Nephron progenitor cell (in vitro differentiated cells): ENCODE data around the gene ATP23.

Source experiments
- DNase-seq: peaks from one replicate; pipeline ENCODE4 v3.0.0; 2021
- H3K27ac Mint-ChIP-seq: 2 replicates; pipeline ENCODE4 v1.8.0; 2021; ENCODE audit warnings: mild to moderate bottlenecking, moderate library complexity, mixed read lengths
- H3K27me3 Mint-ChIP-seq: 2 replicates; pipeline ENCODE4 v1.8.0; 2021; ENCODE audit warnings: mild to moderate bottlenecking, low read depth, mixed read lengths; ENCODE audit not compliant: poor library complexity
- H3K36me3 Mint-ChIP-seq: 2 replicates; pipeline ENCODE4 v1.8.0; 2021; ENCODE audit warnings: low read depth, mixed read lengths
- H3K4me1 Mint-ChIP-seq: 2 replicates; pipeline ENCODE4 v1.8.0; 2021; ENCODE audit warnings: mixed read lengths
- H3K4me3 Mint-ChIP-seq: 2 replicates; pipeline ENCODE4 v1.8.0; 2021; ENCODE audit warnings: mild to moderate bottlenecking, moderate library complexity, mixed read lengths
- H3K9me3 Mint-ChIP-seq: 2 replicates; pipeline ENCODE4 v1.8.0; 2021; ENCODE audit warnings: mild to moderate bottlenecking, moderate library complexity, mixed read lengths
- TF ChIP-seq, protein P1 (sequence below): fragments of 200-600 bp; sonication (generic); IDR thresholded peaks from 2 replicates; pipeline ENCODE4 v1.5.0; 2021; ENCODE audit warnings: antibody characterized with exemption

The ATP23 gene

DNA sequence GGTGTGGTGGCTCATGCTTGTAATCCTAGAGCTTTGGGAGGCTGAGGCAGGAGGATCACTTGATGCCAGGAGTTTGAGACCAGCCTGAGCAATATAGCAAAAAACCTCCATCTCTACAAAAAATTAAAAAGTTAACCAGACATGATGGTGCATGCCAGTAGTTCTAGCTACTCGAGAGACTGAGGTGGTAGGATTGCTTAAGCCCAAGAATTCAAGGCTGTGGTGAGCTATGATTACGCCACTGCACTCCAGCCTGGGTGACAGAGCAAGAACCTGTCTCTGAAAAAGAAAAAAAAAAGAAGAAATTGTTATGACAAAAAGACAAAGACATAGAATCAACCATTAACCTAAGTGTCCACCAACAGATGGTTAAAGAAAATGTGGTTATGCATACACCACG is 2.1 kb upstream of the ATP23 start:
- peaks cover 48% of the 10 kb centered on the region for H3K4me1 Mint-ChIP-seq
- no peak overlapping the region for H3K4me3 Mint-ChIP-seq
- H3K9me3 Mint-ChIP-seq: peaks cover 12% of the 10 kb centered on the region
- H3K27ac Mint-ChIP-seq: no peak overlapping the region
- TF ChIP-seq, protein P1, sequence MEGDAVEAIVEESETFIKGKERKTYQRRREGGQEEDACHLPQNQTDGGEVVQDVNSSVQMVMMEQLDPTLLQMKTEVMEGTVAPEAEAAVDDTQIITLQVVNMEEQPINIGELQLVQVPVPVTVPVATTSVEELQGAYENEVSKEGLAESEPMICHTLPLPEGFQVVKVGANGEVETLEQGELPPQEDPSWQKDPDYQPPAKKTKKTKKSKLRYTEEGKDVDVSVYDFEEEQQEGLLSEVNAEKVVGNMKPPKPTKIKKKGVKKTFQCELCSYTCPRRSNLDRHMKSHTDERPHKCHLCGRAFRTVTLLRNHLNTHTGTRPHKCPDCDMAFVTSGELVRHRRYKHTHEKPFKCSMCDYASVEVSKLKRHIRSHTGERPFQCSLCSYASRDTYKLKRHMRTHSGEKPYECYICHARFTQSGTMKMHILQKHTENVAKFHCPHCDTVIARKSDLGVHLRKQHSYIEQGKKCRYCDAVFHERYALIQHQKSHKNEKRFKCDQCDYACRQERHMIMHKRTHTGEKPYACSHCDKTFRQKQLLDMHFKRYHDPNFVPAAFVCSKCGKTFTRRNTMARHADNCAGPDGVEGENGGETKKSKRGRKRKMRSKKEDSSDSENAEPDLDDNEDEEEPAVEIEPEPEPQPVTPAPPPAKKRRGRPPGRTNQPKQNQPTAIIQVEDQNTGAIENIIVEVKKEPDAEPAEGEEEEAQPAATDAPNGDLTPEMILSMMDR: no peak
- peaks cover 7% of the 10 kb centered on the region for H3K36me3 Mint-ChIP-seq
- peaks cover 27% of the 10 kb centered on the region for H3K27me3 Mint-ChIP-seq
- no peak for DNase-seq

DNA sequence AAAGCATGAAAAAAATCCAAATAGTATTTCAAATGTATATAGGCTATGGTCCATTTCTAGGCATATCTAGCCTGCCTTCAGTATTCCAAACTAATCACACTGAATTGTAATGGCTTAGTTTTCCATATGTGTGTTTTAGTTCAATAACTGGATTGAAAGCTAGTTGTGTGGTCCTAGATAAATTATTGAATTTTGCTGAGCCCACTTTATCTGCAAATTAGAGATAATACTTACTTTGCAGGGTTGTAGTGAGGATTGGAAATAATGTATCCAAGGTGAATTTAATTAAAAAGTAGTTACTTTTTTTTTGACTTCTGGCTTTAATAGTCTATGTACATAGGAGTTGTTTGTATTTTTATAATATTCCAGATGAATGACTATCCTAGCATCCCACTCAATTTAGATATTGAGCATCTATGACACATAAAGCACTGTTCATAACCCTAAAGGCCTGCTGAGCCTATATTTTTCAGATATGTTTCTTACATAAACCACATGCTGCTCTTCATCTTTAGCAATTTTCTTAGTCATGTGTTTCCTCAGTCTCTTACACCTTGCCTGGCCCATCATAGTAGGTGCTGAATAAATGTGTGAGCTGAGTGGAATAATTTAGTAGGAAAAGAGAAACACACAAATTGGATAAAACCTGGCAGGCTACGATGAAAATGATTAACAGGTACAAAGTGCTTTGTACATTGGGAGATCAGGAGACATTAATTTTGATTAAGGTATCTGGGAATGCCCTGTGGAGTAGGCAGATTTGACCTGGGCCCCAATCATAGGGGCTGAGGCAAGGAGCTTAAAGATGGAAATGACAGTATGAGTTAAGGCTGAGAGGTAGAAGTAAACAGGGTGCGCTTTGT is 1.1 kb upstream of the ATP23 start:
- Mint-ChIP-seq H3K9me3 (peaks cover 12% of the 10 kb centered on the region), H3K36me3 (no peaks in the 10 kb centered on the region), H3K27me3 (peaks cover 27% of the 10 kb centered on the region), H3K4me1 (peaks cover 39% of the 10 kb centered on the region), H3K27ac (no peak overlapping the region), H3K4me3 (peak overlapping the region; percentile 89)
- DNase-seq: no peak
- TF ChIP-seq, protein P1: no peak

DNA sequence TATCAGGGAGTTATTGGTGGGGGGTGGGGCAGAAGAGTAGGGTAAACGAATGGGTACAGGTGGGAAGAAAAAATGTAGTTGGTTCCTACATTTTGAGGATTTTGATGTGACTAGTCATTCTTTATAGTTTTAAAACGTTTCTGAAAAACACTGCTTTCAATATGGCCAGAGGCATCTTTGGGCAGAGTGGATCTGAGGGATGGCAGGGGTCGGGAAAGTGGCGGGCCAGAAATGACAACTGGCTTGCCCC is 527 bp upstream of the ATP23 start:
- Mint-ChIP-seq H3K4me3 (peak overlapping the region; percentile 89), H3K27me3 (peaks cover 27% of the 10 kb centered on the region), H3K4me1 (peaks cover 33% of the 10 kb centered on the region), H3K27ac (no peak overlapping the region), H3K36me3 (no peaks in the 10 kb centered on the region), H3K9me3 (peaks cover 12% of the 10 kb centered on the region)
- DNase-seq: no peak
- TF ChIP-seq, protein P1: no peak

DNA sequence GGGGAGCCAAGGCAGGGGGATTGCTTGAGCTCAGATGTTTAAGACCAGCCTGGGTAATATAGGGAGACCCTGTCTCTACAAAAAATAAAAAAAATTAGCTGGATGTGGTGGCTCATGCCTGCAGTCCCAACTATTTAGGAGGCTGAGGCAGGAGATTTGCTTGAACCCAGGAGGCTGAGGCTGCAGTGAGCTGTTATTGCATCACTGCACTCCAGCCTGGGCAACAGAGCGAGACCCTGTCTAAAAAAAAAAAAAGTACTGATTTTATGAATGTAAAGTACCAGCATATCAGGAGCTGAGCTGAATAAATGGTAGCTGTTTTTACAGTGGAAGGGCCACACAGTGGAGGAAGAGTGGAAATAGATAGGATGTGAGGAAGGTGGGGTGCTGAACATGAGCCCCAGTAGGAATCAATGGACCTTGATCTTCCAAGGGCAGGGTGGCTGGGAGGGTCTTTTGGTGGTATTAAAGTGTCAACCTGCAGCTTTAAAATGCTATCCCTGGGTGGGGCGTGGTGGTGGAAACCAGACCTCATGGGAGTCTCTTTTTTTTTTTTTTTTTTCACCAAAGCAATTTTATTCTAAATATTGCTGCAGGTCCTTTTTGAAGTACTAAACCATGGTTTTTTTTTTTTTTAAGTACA is 2.2 kb downstream of the ATP23 start:
- peaks cover 5% of the 10 kb centered on the region for H3K36me3 Mint-ChIP-seq
- H3K9me3 Mint-ChIP-seq: no peaks in the 10 kb centered on the region
- H3K4me1 Mint-ChIP-seq: peaks cover 24% of the 10 kb centered on the region
- TF ChIP-seq, protein P1: no peak
- peaks cover 12% of the 10 kb centered on the region for H3K27me3 Mint-ChIP-seq
- no peak overlapping the region for H3K4me3 Mint-ChIP-seq
- no peak for DNase-seq
- no peak overlapping the region for H3K27ac Mint-ChIP-seq

DNA sequence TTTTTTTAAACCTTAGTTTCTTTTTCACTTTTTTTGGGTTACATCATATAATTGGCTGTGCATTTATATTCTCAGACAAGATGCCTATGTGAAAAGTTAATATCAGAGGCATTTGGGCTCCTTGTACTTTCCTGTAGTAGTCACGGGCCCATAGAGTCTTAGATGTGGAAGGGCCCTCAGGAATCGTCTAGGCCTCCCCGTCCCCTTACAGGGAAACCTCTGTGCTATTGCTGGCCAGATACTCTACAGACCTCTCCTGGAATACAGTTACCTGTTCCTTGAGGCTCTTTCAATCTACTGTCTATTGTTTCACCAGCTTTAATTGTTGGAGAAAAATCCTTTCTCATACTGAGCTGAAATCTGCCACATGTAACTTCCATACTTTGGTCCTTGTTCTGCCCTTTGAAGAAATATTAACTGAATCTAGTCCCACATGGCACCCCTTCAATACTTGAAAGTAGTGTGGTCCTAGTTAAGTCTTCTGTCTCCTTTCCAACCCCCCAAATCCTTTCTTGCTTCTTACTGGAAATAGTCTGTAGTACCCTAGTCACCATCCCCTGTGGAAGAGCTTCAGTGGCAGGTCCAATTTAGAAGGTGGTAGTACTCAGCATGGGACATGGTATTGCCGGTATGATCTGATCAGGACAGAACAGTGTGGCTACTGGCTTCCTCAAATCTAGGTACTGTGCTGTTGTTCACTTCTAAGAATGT is 3.1 kb downstream of the ATP23 start:
- TF ChIP-seq, protein P1: no peak
- Mint-ChIP-seq H3K4me1 (peaks cover 24% of the 10 kb centered on the region), H3K27ac (no peak overlapping the region), H3K36me3 (peaks cover 5% of the 10 kb centered on the region), H3K9me3 (no peaks in the 10 kb centered on the region), H3K27me3 (peaks cover 4% of the 10 kb centered on the region), H3K4me3 (no peak overlapping the region)
- no peak for DNase-seq
